IMR-90 (cell line): Measurements from ENCODE around the gene KRT6A. TPM values are rescaled to one million over a fixed set of nuclear protein-coding genes. Genes with fewer than 3 reads are reported as not detected.

Source experiments
- ATAC-seq: fragments of 200-7000 bp; cut with Tn5 transposase; 2 replicates; pipeline ENCODE4 v1.9.1; 2020; ENCODE audit warnings: low read depth, mild to moderate bottlenecking, moderate library complexity
- BruUV-seq: library from RNA; stranded (reverse); fragments of 400-500 nt; replicated peaks from 2 replicates; lab custom pipeline; 2021; lab: Mats Ljungman, UMichigan
- CTCF ChIA-PET: fragments of 300-600 bp; formaldehyde crosslinking; extraction: SDS; loops from one replicate; lab custom pipeline; 2021; ENCODE audit warnings: antibody characterized with exemption; lab: Yijun Ruan, JAX
- POLR2A ChIA-PET: fragments of 300-600 bp; sonication (Branson Sonifier 250); formaldehyde crosslinking; loops from one replicate; lab custom pipeline; 2022; ENCODE audit warnings: antibody characterized with exemption; ENCODE audit not compliant: unreplicated experiment; lab: Charles Lee
- DNase-seq: peaks from one replicate; pipeline ENCODE4 v3.0.0; 2013
- H2AFZ ChIP-seq: replicated peaks from 2 replicates; pipeline ENCODE3; 2013; ENCODE audit warnings: low read length, mild to moderate bottlenecking; ENCODE audit not compliant: poor library complexity
- H2AK5ac ChIP-seq: 2 replicates; pipeline ENCODE4 v1.6.1; 2013; ENCODE audit warnings: low read depth, low read length, inconsistent platforms
- H2AK9ac ChIP-seq: replicated peaks from 2 replicates; pipeline ENCODE3; 2013; ENCODE audit warnings: mild to moderate bottlenecking, low read depth, low read length, moderate library complexity; ENCODE audit not compliant: poor library complexity
- H2BK120ac ChIP-seq: 2 replicates; pipeline ENCODE4 v1.6.1; 2013; ENCODE audit warnings: low read depth, low read length, inconsistent platforms
- H2BK15ac ChIP-seq: 3 replicates; pipeline ENCODE4 v1.6.1; 2013; ENCODE audit warnings: low read depth, low read length, inconsistent platforms
- H2BK20ac ChIP-seq: 2 replicates; pipeline ENCODE4 v1.6.1; 2013; ENCODE audit warnings: low read depth, mild to moderate bottlenecking, inconsistent platforms, low read length, moderate library complexity
- H2BK5ac ChIP-seq: 2 replicates; pipeline ENCODE4 v1.6.1; 2013; ENCODE audit warnings: mild to moderate bottlenecking, low read depth, low read length, inconsistent platforms; ENCODE audit not compliant: poor library complexity, severe bottlenecking
- H3K14ac ChIP-seq: replicated peaks from 2 replicates; pipeline ENCODE4 v1.6.1; 2013; ENCODE audit warnings: low read depth, low read length, inconsistent platforms
- H3K18ac ChIP-seq: 2 replicates; pipeline ENCODE4 v1.6.1; 2013; ENCODE audit warnings: low read depth, low read length, control low read depth
- H3K23ac ChIP-seq: 2 replicates; pipeline ENCODE4 v1.6.1; 2013; ENCODE audit warnings: low read depth, low read length, inconsistent platforms
- H3K27ac ChIP-seq: 2 replicates; pipeline ENCODE4 v1.5.1; 2013; ENCODE audit warnings: mild to moderate bottlenecking, control low read depth, low read length; ENCODE audit not compliant: insufficient read depth
- H3K27me3 ChIP-seq: 2 replicates; pipeline ENCODE4 v1.6.1; 2013; ENCODE audit warnings: low read length; ENCODE audit not compliant: control insufficient read depth, insufficient read depth
- H3K36me3 ChIP-seq: 2 replicates; pipeline ENCODE4 v1.6.1; 2013; ENCODE audit warnings: low read length, mixed read lengths; ENCODE audit not compliant: control insufficient read depth, insufficient read depth
- H3K4ac ChIP-seq: 2 replicates; pipeline ENCODE4 v1.6.1; 2013; ENCODE audit warnings: low read depth, low read length, inconsistent platforms
- H3K4me1 ChIP-seq: 2 replicates; pipeline ENCODE4 v1.6.1; 2013; ENCODE audit warnings: low read length, mixed read lengths; ENCODE audit not compliant: control insufficient read depth, insufficient read depth
- H3K4me2 ChIP-seq: 2 replicates; pipeline ENCODE4 v1.6.1; 2013; ENCODE audit warnings: low read depth, mild to moderate bottlenecking, control low read depth, low read length, moderate library complexity
- H3K4me3 ChIP-seq: 2 replicates; pipeline ENCODE4 v1.5.1; 2013; ENCODE audit warnings: low read depth, mild to moderate bottlenecking, control low read depth, low read length, moderate library complexity; ENCODE audit not compliant: insufficient read depth
- H3K56ac ChIP-seq: 2 replicates; pipeline ENCODE4 v1.6.1; 2013; ENCODE audit warnings: low read length, inconsistent platforms; ENCODE audit not compliant: insufficient read depth; ENCODE audit errors: extremely low read depth
- H3K79me1 ChIP-seq, 2 experiments: 2 replicates each; pipeline ENCODE4 v1.6.1; 2013; ENCODE audit warnings: low read length in 2 of 2, inconsistent platforms in 1 of 2, low read depth in 1 of 2
- H3K9ac ChIP-seq: 2 replicates; pipeline ENCODE4 v1.6.1; 2013; ENCODE audit warnings: low read depth, low read length, control low read depth
- H3K9me1 ChIP-seq: 2 replicates; pipeline ENCODE4 v1.6.1; 2013; ENCODE audit warnings: low read length, inconsistent platforms; ENCODE audit not compliant: insufficient read depth
- H3K9me3 ChIP-seq: 2 replicates; pipeline ENCODE4 v1.6.1; 2013; ENCODE audit warnings: low read length; ENCODE audit not compliant: control insufficient read depth, insufficient read depth
- H4K20me1 ChIP-seq: 2 replicates; pipeline ENCODE4 v1.6.1; 2013; ENCODE audit warnings: low read length, inconsistent platforms; ENCODE audit not compliant: insufficient read depth
- H4K5ac ChIP-seq: 2 replicates; pipeline ENCODE4 v1.6.1; 2013; ENCODE audit warnings: mild to moderate bottlenecking, low read depth, low read length, control low read depth
- H4K8ac ChIP-seq, 2 experiments: 2 replicates each; pipeline ENCODE4 v1.6.1; 2013; ENCODE audit warnings: low read depth in 2 of 2, low read length in 2 of 2, control low read depth in 1 of 2, inconsistent platforms in 1 of 2
- H4K91ac ChIP-seq: 2 replicates; pipeline ENCODE4 v1.6.1; 2013; ENCODE audit warnings: low read depth, low read length, inconsistent platforms; ENCODE audit not compliant: insufficient read depth
- BHLHE40 ChIP-seq: fragments of 150-350 bp; IDR thresholded peaks from 2 replicates; pipeline ENCODE4 v1.6.1; 2016; ENCODE audit warnings: mild to moderate bottlenecking, low read depth, low read length
- CEBPB ChIP-seq: IDR thresholded peaks from 2 replicates; pipeline ENCODE4 v1.6.1; 2012; ENCODE audit warnings: low read depth, low read length, improper control_type of control experiment
- CHD1 ChIP-seq: IDR thresholded peaks from 2 replicates; pipeline ENCODE4 v1.6.1; 2012; ENCODE audit warnings: low read depth, low read length, improper control_type of control experiment
- FOS ChIP-seq: fragments of 150-350 bp; IDR thresholded peaks from 2 replicates; pipeline ENCODE4 v1.6.1; 2016; ENCODE audit warnings: low read depth, low read length
- MAFK ChIP-seq: IDR thresholded peaks from 2 replicates; pipeline ENCODE4 v1.6.1; 2012; ENCODE audit warnings: low read depth, low read length, improper control_type of control experiment
- MAZ ChIP-seq: IDR thresholded peaks from 2 replicates; pipeline ENCODE4 v1.6.1; 2012; ENCODE audit warnings: low read depth, mild to moderate bottlenecking, low read length, improper control_type of control experiment, moderate library complexity, borderline replicate concordance
- MXI1 ChIP-seq: IDR thresholded peaks from 2 replicates; pipeline ENCODE4 v1.6.1; 2012; ENCODE audit warnings: low read depth, mild to moderate bottlenecking, low read length, moderate library complexity, borderline replicate concordance
- NFE2L2 ChIP-seq: fragments of 150-350 bp; IDR thresholded peaks from 2 replicates; pipeline ENCODE4 v1.6.1; 2016; ENCODE audit warnings: low read depth, mild to moderate bottlenecking, low read length
- POLR2A ChIP-seq: IDR thresholded peaks from 2 replicates; pipeline ENCODE4 v1.6.1; 2012; ENCODE audit warnings: mild to moderate bottlenecking, low read depth, low read length
- RAD21 ChIP-seq: IDR thresholded peaks from 2 replicates; pipeline ENCODE4 v1.6.1; 2012; ENCODE audit warnings: low read length, improper control_type of control experiment
- RCOR1 ChIP-seq: IDR thresholded peaks from 2 replicates; pipeline ENCODE4 v1.6.1; 2012; ENCODE audit warnings: mild to moderate bottlenecking, low read length, improper control_type of control experiment; ENCODE audit not compliant: insufficient replicate concordance
- RFX5 ChIP-seq: IDR thresholded peaks from 2 replicates; pipeline ENCODE4 v1.8.0; 2012; ENCODE audit warnings: low read depth, mild to moderate bottlenecking, low read length, moderate library complexity
- SMC3 ChIP-seq: fragments of 150-350 bp; IDR thresholded peaks from 2 replicates; pipeline ENCODE4 v1.6.1; 2016; ENCODE audit warnings: low read depth, mild to moderate bottlenecking, antibody characterized with exemption, low read length, moderate library complexity
- WGBS, 2 experiments: methylation state at CpG; one replicate each; pipeline versions ENCODE4 v1.1.5 to v1.1.7; 2013; ENCODE audit warnings: missing lambda C conversion rate in 2 of 2; ENCODE audit not compliant: insufficient read length in 1 of 2; ENCODE audit errors: extremely low coverage in 2 of 2; 5-methylcytosine and 5-hydroxymethylcytosine counted together
- dilution Hi-C: fragments of 300-500 bp; cut with HindIII; formaldehyde crosslinking; loops from one replicate; pipeline ENCODE4 v1.14.3; 2018; ENCODE audit warnings: low sequenced_read_pairs; ENCODE audit not compliant: unreplicated experiment
- in situ Hi-C: fragments of 300-500 bp; cut with MboI; formaldehyde crosslinking; loops from 3 replicates; pipeline ENCODE4 v1.14.3; 2019; ENCODE audit warnings: low sequenced_read_pairs, inconsistent platforms, mixed read lengths
- intact Hi-C: fragments of 100-400 bp; cut with micrococcal nuclease; formaldehyde crosslinking; loops from 2 replicates; pipeline ENCODE4 v1.10.0; 2022
- polyA plus RNA-seq, 3 experiments: library from polyadenylated mRNA; depleted of rRNA; stranded (reverse); fragments of >200 nt; gene quantifications; 2 replicates each; pipeline ENCODE4 v1.2.3, GENCODE V29; 2012; ENCODE audit warnings: low replicate concordance in 1 of 3
- total RNA-seq: library from RNA; depleted of rRNA; stranded (reverse); fragments of >200 nt; gene quantifications from 2 replicates; pipeline ENCODE4 v1.2.3, GENCODE V29; 2012
- TF ChIP-seq, protein P1 (sequence below): conservative IDR thresholded peaks from 2 replicates; pipeline ENCODE4 v1.5.1; 2012; ENCODE audit warnings: mild to moderate bottlenecking, low read depth, low read length, improper control_type of control experiment
- TF ChIP-seq, protein P2 (sequence below): fragments of 150-350 bp; IDR thresholded peaks from 2 replicates; pipeline ENCODE4 v1.6.1; 2016; ENCODE audit warnings: low read depth, mild to moderate bottlenecking, low read length, moderate library complexity, borderline replicate concordance
- TF ChIP-seq, protein P3 (sequence below): fragments of 150-350 bp; IDR thresholded peaks from 2 replicates; pipeline ENCODE4 v1.6.1; 2017; ENCODE audit warnings: mild to moderate bottlenecking, antibody characterized with exemption, low read length, low read depth

Gene KRT6A
- total and polyA plus RNA-seq, 2 of the 4 experiments (the other 2 are of a cell fraction), result not detected

GRCh38 chr12:52439420-52439819 lies 53.6 kb downstream of the KRT6A start:
- H2BK120ac ChIP-seq, result no peak overlapping the region
- no CpG with 5 or more reads among the region's 8 CpGs for WGBS, 2 experiments
- H3K4me3 ChIP-seq, result no peak overlapping the region
- no peak overlapping the region for H2AK5ac ChIP-seq
- no peaks in the 10 kb centered on the region for H4K20me1 ChIP-seq
- ATAC-seq (no peak), DNase-seq (no peak)
- no peaks in the 10 kb centered on the region for H3K9me1 ChIP-seq
- intact Hi-C loops, result no loop called here
- H3K23ac ChIP-seq, result no peak overlapping the region
- no peak overlapping the region for H3K18ac ChIP-seq
- no peak overlapping the region for H4K5ac ChIP-seq
- POLR2A ChIA-PET, result no interaction called here
- H3K14ac ChIP-seq, result no peak overlapping the region
- no peak for TF ChIP-seq MXI1
- TF ChIP-seq CHD1, result no peak
- no peak for TF ChIP-seq BHLHE40
- no peak for TF ChIP-seq CEBPB
- TF ChIP-seq, protein P1, sequence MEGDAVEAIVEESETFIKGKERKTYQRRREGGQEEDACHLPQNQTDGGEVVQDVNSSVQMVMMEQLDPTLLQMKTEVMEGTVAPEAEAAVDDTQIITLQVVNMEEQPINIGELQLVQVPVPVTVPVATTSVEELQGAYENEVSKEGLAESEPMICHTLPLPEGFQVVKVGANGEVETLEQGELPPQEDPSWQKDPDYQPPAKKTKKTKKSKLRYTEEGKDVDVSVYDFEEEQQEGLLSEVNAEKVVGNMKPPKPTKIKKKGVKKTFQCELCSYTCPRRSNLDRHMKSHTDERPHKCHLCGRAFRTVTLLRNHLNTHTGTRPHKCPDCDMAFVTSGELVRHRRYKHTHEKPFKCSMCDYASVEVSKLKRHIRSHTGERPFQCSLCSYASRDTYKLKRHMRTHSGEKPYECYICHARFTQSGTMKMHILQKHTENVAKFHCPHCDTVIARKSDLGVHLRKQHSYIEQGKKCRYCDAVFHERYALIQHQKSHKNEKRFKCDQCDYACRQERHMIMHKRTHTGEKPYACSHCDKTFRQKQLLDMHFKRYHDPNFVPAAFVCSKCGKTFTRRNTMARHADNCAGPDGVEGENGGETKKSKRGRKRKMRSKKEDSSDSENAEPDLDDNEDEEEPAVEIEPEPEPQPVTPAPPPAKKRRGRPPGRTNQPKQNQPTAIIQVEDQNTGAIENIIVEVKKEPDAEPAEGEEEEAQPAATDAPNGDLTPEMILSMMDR, result no peak
- TF ChIP-seq RFX5, result no peak
- no peak for TF ChIP-seq MAFK
- TF ChIP-seq NFE2L2, result no peak
- no peak for TF ChIP-seq MAZ
- no peak for TF ChIP-seq SMC3
- TF ChIP-seq RCOR1, result no peak
- TF ChIP-seq, protein P2, sequence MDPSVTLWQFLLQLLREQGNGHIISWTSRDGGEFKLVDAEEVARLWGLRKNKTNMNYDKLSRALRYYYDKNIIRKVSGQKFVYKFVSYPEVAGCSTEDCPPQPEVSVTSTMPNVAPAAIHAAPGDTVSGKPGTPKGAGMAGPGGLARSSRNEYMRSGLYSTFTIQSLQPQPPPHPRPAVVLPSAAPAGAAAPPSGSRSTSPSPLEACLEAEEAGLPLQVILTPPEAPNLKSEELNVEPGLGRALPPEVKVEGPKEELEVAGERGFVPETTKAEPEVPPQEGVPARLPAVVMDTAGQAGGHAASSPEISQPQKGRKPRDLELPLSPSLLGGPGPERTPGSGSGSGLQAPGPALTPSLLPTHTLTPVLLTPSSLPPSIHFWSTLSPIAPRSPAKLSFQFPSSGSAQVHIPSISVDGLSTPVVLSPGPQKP, result no peak
- no peak for TF ChIP-seq FOS
- TF ChIP-seq RAD21, result no peak
- TF ChIP-seq POLR2A, result no peak
- TF ChIP-seq, protein P3, sequence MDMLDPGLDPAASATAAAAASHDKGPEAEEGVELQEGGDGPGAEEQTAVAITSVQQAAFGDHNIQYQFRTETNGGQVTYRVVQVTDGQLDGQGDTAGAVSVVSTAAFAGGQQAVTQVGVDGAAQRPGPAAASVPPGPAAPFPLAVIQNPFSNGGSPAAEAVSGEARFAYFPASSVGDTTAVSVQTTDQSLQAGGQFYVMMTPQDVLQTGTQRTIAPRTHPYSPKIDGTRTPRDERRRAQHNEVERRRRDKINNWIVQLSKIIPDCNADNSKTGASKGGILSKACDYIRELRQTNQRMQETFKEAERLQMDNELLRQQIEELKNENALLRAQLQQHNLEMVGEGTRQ, result no peak
- no peaks in the 10 kb centered on the region for H3K9me3 ChIP-seq
- no peak overlapping the region for H3K56ac ChIP-seq
- H3K79me1 ChIP-seq, result no peaks in the 10 kb centered on the region
- in situ Hi-C loops, result no loop called here
- no peak overlapping the region for H4K91ac ChIP-seq
- dilution Hi-C loops, result no loop called here
- no peaks in the 10 kb centered on the region for H3K36me3 ChIP-seq
- H2AFZ ChIP-seq, result no peak overlapping the region
- no TSS peak for BruUV-seq
- no peak overlapping the region for H3K27ac ChIP-seq
- peaks cover 4% of the 10 kb centered on the region; the same call in 1 of the 2 replicates for H3K27me3 ChIP-seq
- no peak overlapping the region for H3K9ac ChIP-seq
- no peak overlapping the region for H2AK9ac ChIP-seq
- H4K8ac ChIP-seq, result no peak overlapping the region
- H2BK20ac ChIP-seq, result no peak overlapping the region
- no peak overlapping the region; the same call in 2 of the 3 replicates for H2BK15ac ChIP-seq
- no peak overlapping the region for H3K4me2 ChIP-seq
- CTCF ChIA-PET, result no interaction called here
- no peak overlapping the region for H3K4ac ChIP-seq
- no peak overlapping the region for H2BK5ac ChIP-seq
- H3K4me1 ChIP-seq, result no peaks in the 10 kb centered on the region; the same call in 1 of the 2 replicates
